ENCODE results near the gene NT5DC1.
A peak's percentile ranks its signal among the peaks of the same experiment; 100 is the strongest.
"Not testable (repeated sequence)": the region's sequence is repeated elsewhere in the genome, so short reads cannot be mapped to it uniquely, and the experiment has no call there.

Gene NT5DC1

GRCh38 chr6:116090251-116090650 is 10.4 kb upstream of the NT5DC1 start:
- DNase-seq = no peak

GRCh38 chr6:116094041-116094440 is 6.6 kb upstream of the NT5DC1 start:
- DNase-seq = no peak

- not testable (repeated sequence) for DNase-seq
Measured at GRCh38 chr6:116096048-116096759, 4.4 kb upstream of the NT5DC1 start.

GRCh38 chr6:116096979-116097816 is 3.5 kb upstream of the NT5DC1 start:
- peak in 2 of 4 experiments; percentile 36 to 61 for DNase-seq

DNA sequence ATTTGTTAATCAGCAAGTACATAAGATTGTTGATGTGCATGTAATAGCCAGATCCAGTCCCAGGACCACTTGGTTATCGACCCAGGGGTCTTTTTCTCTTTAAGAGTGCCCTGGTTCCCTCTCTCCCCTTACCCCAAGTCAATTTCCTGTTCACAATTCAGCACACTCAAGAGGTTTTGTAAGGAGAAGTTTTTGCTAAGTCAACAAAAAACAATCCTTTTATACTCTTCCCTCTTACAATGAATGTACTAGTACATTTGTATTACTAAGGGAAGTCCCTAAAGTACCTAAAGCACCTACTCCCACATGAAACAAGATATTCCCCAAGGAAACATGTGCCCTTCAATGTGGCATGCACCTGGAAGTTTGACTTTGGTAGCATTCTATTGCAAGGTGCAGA is 1.6 kb upstream of the NT5DC1 start:
- peak in 1 of 4 experiments; percentile 8 for DNase-seq

GRCh38 chr6:116101302-116101718 is 657 bp downstream of the NT5DC1 start:
- DNase-seq = no peak

- no peak for DNase-seq
Measured at GRCh38 chr6:116101790-116102189, 1.1 kb downstream of the NT5DC1 start.

DNA sequence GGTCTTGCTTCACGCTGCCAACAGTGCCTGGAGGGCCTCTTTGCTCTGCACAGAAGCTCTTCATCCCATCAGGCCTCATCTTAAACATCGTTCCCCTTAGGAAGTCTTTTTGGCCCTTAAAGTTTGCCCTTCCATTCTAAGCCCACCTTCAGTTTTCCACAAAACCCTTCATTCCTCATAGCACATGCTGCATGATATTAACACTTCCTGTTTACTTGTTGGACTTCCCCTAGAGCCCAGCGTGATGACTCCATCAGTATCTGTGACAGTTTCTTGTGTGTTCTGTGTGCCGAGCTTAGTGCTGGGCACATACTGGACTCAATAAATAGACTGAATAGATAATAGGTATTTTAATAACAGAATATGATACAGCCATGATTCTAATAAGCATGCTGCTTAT is 2.2 kb downstream of the NT5DC1 start:
- DNase-seq = peak; percentile 22 to 56 (median 48)

DNA sequence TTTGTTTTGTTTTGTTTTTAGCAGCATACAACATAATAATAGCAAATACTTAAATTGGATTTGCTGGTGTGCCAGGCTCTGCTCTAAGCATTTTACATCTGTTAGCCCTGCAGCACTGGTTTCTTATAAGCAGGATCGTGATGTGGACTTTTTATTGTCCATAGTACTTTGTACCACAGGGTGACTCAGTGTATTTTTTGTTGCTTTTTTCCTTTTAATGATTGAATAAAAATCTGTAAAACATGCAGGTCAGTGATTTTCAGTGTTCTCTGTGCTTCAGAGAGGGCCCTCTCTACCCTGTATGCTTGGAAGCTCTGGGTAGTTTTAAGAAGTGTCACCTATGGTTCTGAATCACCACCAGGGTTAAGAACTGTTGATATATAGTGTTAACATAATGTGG is 4.0 kb downstream of the NT5DC1 start:
- DNase-seq = no peak

DNA sequence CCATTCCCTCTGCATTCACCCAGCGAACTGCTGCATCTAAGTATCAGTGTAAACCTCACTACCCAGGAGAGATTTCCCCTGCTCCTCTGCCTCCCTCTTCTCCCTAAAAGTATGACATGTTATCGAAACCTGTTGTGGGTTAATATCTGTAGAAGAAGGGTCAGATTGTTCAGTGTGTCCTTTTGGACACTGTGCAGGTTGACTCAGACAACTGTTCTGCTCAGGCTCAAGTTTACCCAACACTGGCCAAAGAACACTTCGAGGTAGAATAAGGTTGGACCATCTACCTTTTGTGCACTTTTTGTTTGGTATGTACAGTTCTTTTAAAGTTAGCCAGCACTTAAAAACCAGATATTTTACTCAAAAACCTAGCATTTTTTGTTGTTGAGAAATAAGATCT is 4.6 kb downstream of the NT5DC1 start:
- no peak for DNase-seq

DNA sequence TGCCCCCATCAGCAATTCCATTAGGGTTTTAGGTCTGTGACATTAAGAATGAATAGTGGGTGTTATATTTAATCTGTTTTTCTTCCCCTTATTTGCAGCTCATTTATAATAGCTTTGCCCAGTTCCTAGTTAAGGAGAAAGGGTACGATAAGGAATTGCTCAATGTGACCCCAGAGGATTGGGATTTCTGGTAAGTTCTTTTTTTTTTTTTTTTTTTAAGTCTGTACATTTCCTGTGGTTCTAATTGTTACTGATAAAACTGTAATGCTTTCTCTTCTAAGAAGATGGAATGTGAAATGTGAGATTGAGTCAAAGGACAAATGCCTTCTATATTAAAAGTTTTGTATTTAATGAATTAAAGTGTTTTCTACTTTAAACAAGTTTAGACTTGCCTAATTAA is 5.5 kb downstream of the NT5DC1 start:
- no peak for DNase-seq

DNA sequence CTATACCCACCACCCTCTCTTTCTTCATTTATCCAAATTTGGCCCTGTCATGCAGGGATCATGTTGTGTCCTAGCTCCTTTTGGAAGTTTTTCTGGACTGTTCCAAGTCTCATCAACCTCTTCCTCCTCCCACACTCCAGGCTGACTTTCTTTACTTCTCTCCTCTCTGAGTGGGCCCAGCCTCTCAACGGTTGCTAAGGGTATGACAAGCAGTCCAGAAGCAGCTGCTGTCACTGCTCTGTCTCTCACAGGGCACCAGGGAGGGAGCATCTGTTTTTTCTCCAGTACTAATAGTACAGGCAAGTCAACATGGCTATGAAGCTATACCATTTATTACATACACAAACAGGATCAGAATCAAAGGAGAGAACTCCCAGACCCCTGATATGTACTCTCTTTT is 8.2 kb downstream of the NT5DC1 start:
- peak in 1 of 4 experiments; percentile 8 for DNase-seq

DNA sequence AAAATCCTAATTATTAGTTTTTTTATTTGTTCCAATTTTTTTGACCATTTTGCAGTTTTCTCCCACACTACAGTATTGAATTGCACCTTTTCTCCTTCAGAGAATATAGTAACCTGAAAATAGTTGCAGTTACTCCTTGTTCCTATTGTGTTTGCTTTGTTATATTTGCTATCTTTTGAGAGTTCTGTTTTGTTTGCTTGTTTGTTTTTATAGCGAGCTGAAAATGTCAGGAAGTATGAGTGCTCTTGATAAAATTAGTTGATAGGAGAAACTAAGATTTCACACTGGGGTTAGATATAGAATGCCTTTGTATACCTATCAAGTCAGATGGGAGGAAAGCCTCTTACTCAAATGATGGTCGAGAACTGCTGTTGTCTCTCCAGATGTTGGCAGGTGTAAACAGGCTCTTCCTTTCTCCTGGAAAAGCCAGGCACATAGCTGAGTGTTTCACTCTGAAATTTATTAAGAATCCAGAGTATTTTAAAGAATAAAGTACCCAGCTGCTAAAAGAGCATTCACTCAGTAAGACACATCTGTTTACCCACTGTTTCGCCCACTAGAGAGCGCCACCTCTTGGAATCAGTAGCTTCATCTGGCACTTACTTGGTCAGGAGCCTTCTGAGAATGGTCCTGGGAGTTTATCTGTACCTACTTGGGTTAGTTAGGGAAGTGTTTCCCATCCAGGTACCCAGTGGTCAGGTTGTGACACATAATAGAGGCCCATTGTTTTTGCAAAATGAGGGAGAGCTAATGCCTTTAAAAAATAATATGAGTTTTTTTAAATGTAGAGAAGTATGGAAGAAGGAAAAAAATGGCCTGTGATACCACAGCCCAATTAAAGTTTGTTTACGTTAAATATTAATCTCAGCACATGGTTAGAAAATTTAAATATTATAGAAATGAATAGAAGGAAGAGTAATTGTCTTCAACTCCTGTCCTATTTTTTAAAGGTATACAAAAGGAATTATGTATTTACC is 11.2 kb downstream of the NT5DC1 start:
- peak in 3 of 4 experiments; percentile 35 to 53 (median 43) for DNase-seq

DNA sequence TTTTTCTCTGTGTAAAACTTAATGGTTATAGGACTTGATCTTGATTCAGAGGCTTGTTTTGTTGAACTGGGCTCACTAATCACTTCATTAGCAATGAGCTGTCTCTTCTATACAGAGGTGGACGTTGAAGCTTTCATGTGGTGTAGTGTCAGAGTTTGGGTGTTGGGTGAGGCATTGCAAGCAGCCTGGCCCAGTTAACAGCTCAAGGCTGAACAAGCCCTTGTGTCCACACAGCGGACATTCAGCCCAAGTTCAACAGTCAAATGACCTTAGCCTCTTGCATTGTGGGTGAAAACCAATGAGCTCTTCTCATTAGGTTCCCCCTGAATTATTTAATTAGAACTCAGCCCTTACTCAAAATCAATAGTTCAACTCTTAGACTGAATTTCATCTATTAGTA is 12.7 kb downstream of the NT5DC1 start:
- no peak for DNase-seq

GRCh38 chr6:116115781-116116180 is 15.1 kb downstream of the NT5DC1 start:
- peak in 1 of 4 experiments; percentile 16 for DNase-seq

DNA sequence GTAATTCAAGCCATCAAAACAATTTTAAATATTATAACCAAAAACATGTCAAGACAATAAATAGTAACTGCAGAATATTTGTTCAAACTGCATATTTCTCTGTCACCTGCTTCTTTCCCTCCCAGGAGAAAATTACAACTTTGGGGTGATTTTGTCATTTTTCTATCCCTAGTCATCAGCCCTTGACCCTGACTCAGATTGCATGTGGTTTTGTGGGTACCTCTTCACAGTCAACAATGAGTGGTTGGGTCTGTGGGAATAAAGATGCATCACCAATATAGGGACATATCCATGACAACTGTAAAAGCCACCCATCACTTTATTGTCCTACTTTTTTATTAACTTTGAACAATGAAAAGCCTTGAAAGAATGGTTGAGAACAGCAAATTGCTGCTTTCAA is 18.0 kb downstream of the NT5DC1 start:
- no peak for DNase-seq

- DNase-seq = no peak
Measured at GRCh38 chr6:116120430-116120829, 19.8 kb downstream of the NT5DC1 start.

GRCh38 chr6:116126032-116126431 is 25.4 kb downstream of the NT5DC1 start, which contains the start of gene COL10A1:
Gene COL10A1, minus strand, starts transcription at chr6:116126132. Its CDS starts 640 bp downstream, at chr6:116125492.
- no peak for DNase-seq

DNA sequence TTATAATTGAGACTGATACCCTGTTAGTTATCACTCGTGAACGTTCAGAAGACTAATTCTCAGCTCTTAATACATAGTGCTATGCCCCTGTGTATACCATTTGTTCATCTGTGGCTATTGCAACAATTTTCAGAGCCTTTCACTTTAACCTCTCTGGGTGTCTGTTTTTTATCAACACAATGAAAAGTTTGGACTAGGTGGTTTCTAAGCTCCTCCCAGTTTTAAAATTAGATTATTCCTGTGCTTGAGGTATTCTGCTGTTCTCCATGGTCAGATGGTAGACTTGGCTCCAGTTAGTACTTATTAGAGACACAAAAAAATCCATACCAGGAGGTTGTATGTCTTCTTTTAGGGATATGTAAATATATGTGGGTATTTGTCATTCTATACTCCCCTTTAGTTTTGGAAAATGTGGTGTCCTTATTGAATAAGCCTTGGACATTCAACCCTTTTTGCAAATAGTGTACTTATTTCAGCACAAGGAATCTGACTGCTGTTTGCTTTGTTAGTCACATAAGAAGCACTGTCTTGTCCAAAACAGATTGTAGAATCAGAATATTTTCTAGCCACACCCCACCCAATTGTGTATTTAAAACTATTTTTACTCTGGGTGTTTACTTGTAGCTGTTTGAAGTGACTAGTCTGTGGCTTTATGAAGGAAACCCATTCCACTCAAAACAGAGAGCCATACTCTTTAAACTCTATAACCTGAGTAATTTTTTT is 27.3 kb downstream of the NT5DC1 start:
- no peak for DNase-seq

- no peak for DNase-seq
Measured at GRCh38 chr6:116133453-116133852, 32.8 kb downstream of the NT5DC1 start.

DNA sequence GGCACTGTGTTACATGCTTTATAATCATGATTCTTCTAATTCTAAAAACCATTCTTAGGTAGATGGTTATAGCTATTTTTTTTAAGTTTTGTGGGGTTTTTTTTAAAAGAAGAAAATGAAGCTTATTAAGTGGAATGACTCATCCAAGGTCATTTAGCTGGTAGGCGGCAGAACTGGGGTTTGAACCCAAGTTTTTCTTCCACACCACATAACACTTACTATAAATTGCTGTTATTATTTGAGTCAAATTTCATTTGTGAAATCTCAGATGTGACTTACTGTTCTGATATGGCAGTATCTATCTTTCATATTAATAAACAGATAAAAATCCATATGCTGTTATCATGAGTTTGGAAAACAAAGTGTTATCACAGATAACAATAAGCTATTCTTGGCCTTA is 35.7 kb downstream of the NT5DC1 start:
- no peak for DNase-seq

DNA sequence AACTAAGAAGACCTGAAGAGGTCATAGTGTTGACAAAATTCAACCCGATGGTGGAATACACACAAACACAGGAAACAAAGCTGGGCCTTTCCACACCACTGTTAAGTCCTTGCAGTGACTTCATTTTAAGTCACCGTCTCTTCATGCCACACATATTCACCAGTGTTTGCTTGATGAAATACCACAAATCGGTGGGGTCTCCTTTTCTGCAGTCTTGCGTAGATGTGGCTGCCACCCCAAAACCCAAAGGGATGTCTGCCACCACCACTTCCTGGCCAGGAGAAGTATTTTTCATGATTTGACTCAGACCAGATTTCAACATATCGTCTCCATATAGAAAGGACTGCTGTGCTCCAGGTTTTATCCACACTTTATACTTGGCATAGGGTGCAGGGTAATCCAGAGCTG is 36.3 kb downstream of the NT5DC1 start:
- DNase-seq = no peak

Measured in suppressor macrophage (primary cell).